A549 (cell line): ENCODE results near the gene FSIP2.

Experiments
- CEBPB ChIP-seq, 2 experiments: fragments of >200 bp in 1 of 2; sonication (Bioruptor Twin) in 1 of 2; formaldehyde crosslinking in 1 of 2; IDR thresholded peaks; 2 replicates each; pipeline ENCODE4 v1.6.1; 2012 to 2016
- ESRRA ChIP-seq: fragments of 150-350 bp; IDR thresholded peaks from 2 replicates; pipeline ENCODE4 v1.6.1; 2014; ENCODE audit warnings: mild to moderate bottlenecking, low read length, borderline replicate concordance
- MAZ ChIP-seq: fragments of 150-350 bp; IDR thresholded peaks from 2 replicates; pipeline ENCODE4 v1.6.1; 2014; ENCODE audit warnings: antibody characterized with exemption, low read depth, low read length, borderline replicate concordance
- POLR2A ChIP-seq: IDR thresholded peaks from 2 replicates; pipeline ENCODE4 v1.6.1; 2012; ENCODE audit warnings: mild to moderate bottlenecking, low read length
- RAD21 ChIP-seq, 2 experiments: fragments of >200 bp in 1 of 2; sonication (Bioruptor Twin) in 1 of 2; formaldehyde crosslinking in 1 of 2; IDR thresholded peaks in 1 of 2; conservative IDR thresholded peaks in 1 of 2; 2 replicates in 1 of 2; 3 replicates in 1 of 2; pipeline ENCODE4 v1.6.1; 2012 to 2018; ENCODE audit warnings: inconsistent platforms in 1 of 2
- ZC3H11A ChIP-seq: fragments of 450-650 bp; IDR thresholded peaks from 2 replicates; pipeline ENCODE4 v1.6.1; 2014; ENCODE audit warnings: antibody characterized with exemption, mild to moderate bottlenecking
- ZFP36 ChIP-seq: fragments of 450-650 bp; IDR thresholded peaks from 2 replicates; pipeline ENCODE4 v1.6.1; 2014; ENCODE audit warnings: borderline replicate concordance; ENCODE audit not compliant: partially characterized antibody
- TF ChIP-seq, protein P1 (sequence below): fragments of 200-600 bp; sonication (generic); IDR thresholded peaks from 2 replicates; pipeline ENCODE4 v1.6.1; 2016; ENCODE audit warnings: antibody characterized with exemption, mild to moderate bottlenecking, moderate library complexity
- TF ChIP-seq, protein P2 (sequence below): fragments of >200 bp; sonication (Bioruptor Twin); formaldehyde crosslinking; IDR thresholded peaks from 3 replicates; pipeline ENCODE4 v1.5.1; 2016
- TF ChIP-seq, protein P3 (sequence below): fragments of 150-350 bp; IDR thresholded peaks from 2 replicates; pipeline ENCODE4 v1.6.1; 2014; ENCODE audit warnings: low read depth, mild to moderate bottlenecking, low read length
- TF ChIP-seq, protein P4 (sequence below): IDR thresholded peaks from 2 replicates; pipeline ENCODE4 v1.6.1; 2012
- TF ChIP-seq, protein P5 (sequence below): fragments of 250-450 bp; sonication (Bioruptor Pico); IDR thresholded peaks from 2 replicates; pipeline ENCODE4 v1.5.0; 2020; ENCODE audit warnings: low read depth, mild to moderate bottlenecking, moderate library complexity

DNA sequence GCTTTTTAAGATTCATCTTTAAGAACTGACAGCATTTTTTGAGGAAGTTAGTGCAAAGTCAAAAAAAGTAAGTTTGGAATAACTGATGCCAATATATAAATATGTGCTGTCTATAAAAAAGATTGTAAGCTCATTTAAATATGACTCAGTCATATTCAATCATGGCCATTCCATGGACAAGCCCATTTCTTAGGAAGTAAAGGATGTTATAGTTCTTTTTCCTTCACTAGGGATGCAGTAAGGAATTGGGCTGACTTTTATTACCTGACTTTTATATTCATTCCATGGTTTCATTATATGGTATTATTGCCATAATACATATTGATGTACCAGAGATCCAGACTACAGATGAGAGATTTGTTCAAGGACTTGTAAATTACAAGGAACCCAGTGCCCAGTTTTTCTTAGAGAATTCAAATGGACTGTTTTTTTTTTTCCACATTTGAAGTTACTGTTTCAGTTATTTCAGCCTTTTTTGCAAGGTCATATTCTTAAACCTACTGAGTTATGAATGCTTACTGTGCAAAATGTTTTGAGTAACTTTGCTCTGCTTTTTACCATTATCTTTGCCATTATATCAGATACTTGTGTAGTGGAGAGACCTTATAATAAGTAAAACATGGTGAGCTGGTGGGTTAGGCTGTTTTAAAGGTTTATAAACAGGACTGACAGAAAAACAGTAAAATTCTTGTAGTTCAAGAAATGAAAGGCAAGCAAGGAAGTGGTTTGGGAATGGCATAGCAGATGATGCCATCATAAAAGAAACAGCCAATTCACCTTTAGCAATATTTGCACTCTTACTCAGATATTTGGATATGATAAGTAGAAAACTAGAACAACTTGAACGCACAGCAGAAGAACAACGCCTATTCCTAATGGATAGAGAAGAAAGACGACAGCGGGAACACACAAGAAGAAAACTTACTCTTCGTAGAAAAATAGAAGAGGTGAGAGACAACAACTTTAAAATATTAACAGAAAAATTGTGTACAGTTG is 7.6 kb downstream of the FSIP2 start:
- no peak for TF ChIP-seq CEBPB (IDR thresholded peaks at IDR 0.05)
- TF ChIP-seq, protein P1, sequence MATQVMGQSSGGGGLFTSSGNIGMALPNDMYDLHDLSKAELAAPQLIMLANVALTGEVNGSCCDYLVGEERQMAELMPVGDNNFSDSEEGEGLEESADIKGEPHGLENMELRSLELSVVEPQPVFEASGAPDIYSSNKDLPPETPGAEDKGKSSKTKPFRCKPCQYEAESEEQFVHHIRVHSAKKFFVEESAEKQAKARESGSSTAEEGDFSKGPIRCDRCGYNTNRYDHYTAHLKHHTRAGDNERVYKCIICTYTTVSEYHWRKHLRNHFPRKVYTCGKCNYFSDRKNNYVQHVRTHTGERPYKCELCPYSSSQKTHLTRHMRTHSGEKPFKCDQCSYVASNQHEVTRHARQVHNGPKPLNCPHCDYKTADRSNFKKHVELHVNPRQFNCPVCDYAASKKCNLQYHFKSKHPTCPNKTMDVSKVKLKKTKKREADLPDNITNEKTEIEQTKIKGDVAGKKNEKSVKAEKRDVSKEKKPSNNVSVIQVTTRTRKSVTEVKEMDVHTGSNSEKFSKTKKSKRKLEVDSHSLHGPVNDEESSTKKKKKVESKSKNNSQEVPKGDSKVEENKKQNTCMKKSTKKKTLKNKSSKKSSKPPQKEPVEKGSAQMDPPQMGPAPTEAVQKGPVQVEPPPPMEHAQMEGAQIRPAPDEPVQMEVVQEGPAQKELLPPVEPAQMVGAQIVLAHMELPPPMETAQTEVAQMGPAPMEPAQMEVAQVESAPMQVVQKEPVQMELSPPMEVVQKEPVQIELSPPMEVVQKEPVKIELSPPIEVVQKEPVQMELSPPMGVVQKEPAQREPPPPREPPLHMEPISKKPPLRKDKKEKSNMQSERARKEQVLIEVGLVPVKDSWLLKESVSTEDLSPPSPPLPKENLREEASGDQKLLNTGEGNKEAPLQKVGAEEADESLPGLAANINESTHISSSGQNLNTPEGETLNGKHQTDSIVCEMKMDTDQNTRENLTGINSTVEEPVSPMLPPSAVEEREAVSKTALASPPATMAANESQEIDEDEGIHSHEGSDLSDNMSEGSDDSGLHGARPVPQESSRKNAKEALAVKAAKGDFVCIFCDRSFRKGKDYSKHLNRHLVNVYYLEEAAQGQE, result no peak
- TF ChIP-seq, protein P2, sequence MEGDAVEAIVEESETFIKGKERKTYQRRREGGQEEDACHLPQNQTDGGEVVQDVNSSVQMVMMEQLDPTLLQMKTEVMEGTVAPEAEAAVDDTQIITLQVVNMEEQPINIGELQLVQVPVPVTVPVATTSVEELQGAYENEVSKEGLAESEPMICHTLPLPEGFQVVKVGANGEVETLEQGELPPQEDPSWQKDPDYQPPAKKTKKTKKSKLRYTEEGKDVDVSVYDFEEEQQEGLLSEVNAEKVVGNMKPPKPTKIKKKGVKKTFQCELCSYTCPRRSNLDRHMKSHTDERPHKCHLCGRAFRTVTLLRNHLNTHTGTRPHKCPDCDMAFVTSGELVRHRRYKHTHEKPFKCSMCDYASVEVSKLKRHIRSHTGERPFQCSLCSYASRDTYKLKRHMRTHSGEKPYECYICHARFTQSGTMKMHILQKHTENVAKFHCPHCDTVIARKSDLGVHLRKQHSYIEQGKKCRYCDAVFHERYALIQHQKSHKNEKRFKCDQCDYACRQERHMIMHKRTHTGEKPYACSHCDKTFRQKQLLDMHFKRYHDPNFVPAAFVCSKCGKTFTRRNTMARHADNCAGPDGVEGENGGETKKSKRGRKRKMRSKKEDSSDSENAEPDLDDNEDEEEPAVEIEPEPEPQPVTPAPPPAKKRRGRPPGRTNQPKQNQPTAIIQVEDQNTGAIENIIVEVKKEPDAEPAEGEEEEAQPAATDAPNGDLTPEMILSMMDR, result no peak
- no peak for TF ChIP-seq RAD21 (conservative IDR thresholded peaks at IDR 0.05 in 1 of 2, IDR thresholded peaks at IDR 0.05 in 1 of 2)
- TF ChIP-seq, protein P3, sequence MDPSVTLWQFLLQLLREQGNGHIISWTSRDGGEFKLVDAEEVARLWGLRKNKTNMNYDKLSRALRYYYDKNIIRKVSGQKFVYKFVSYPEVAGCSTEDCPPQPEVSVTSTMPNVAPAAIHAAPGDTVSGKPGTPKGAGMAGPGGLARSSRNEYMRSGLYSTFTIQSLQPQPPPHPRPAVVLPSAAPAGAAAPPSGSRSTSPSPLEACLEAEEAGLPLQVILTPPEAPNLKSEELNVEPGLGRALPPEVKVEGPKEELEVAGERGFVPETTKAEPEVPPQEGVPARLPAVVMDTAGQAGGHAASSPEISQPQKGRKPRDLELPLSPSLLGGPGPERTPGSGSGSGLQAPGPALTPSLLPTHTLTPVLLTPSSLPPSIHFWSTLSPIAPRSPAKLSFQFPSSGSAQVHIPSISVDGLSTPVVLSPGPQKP, result no peak
- no peak for TF ChIP-seq ESRRA
- TF ChIP-seq ZC3H11A, result no peak
- TF ChIP-seq MAZ, result no peak
- TF ChIP-seq POLR2A, result no peak
- TF ChIP-seq, protein P4, sequence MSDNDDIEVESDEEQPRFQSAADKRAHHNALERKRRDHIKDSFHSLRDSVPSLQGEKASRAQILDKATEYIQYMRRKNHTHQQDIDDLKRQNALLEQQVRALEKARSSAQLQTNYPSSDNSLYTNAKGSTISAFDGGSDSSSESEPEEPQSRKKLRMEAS, result no peak
- TF ChIP-seq, protein P5, sequence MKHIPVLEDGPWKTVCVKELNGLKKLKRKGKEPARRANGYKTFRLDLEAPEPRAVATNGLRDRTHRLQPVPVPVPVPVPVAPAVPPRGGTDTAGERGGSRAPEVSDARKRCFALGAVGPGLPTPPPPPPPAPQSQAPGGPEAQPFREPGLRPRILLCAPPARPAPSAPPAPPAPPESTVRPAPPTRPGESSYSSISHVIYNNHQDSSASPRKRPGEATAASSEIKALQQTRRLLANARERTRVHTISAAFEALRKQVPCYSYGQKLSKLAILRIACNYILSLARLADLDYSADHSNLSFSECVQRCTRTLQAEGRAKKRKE, result no peak
- no peak for TF ChIP-seq ZFP36
